Daoy (cell line): ENCODE results near the gene FMC1. TPM values are rescaled to one million over a fixed set of nuclear protein-coding genes. Genes with fewer than 3 reads are reported as not detected.
"Not testable (repeated sequence)": the region's sequence is repeated elsewhere in the genome, so short reads cannot be mapped to it uniquely, and the experiment has no call there.

ENCODE experiments used
- DNase-seq: peaks from one replicate; pipeline ENCODE4 v3.0.0-alpha.2; 2015; ENCODE audit warnings: low read depth
- total RNA-seq: library from RNA; depleted of rRNA; stranded (reverse); fragments of >200 nt; shearing (Covaris generic); gene quantifications from 2 replicates; pipeline ENCODE4 v1.2.3, GENCODE V29; 2014

FMC1 gene
- total RNA-seq, 1 experiment from 2014 or later: 9.2 TPM

DNA sequence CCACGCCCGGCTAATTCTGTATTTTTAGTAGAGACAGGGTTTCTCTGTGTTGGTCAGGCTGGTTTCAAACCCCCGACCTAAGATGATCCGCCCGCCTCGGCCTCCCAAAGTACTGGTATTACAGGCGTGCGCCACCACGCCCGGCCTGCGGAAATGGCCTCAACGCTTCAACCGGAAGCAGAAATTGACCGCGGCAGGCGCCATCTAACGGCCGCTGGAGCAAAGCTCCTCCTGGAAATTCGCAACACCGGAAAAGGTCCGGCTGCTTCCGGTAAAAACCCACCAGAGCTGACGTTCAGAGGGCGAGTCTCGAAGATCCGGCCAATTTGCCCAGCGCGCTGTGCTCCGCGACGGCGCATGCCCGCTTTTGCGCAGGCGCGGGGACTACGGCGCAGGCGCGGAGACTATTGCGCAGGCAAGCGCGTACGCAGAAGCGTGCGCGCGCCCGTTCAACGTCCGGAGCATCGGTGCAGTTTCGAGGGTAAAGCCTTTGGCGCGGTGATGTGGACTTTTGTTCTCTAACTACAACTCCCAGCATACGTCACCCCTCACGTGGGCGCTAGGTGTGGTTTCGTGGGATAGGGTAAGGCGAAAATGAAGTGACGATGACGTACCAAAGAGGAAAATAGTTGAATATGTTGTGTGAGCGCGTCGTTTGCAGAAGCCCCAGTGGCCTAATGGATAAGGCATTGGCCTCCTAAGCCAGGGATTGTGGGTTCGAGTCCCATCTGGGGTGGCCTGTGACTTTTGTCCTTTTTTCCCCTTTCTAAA, 915 bp upstream of the FMC1 start:
- DNase-seq: peak; percentile 98

DNA sequence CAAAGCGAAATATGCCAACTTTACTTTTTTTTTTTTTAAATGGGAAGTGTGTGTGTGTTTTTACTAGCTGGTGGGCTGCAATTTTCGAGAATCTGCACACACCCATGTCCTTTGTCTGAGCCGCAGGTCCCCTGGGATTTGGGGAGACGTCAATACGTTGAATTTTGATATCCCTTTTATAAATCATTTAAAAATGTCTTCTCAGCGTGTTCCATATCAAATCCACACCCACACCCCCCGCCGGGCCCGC, 404 bp upstream of the FMC1 start:
- DNase-seq: no peak

DNA sequence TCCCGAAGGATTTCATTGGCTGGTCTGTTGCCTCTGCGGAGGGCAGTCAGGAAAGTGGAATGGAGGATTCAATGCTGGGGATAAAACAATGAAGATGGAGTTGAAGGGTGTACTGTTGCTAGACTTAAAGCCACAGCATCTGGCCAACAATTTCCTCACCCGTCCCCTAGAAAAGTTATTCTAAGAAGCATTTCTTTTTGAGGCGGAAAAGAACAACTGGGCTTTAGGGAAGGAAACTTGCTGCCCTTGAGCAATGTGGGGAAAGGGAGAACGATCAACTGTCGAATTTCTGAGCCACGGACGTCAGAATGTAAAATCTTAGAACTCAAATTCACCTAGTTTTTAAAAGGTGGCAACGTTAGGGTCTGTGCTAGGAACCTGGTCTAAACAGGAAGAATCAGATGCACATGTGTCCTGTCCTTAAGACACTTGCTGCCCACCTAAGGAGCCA, 664 bp downstream of the FMC1 start:
- no peak for DNase-seq

DNA sequence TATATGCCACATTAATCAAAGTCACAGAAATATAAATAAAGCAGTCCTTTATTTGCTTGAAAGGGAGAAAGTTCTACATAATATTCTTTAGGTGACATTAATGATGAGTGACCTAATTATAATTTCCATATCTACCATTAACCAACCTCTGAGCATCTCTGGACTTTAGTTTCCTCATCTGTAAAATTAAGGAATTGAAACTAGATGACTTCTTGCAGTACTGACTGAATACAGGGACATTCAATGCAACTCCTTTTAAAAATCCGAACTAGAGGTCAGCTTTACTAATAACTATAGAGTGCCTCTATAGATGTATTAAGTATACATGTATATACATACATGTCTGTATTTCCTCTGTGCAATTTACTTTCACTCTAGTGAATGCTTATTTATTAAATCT, 3.9 kb downstream of the FMC1 start:
- no peak for DNase-seq

DNA sequence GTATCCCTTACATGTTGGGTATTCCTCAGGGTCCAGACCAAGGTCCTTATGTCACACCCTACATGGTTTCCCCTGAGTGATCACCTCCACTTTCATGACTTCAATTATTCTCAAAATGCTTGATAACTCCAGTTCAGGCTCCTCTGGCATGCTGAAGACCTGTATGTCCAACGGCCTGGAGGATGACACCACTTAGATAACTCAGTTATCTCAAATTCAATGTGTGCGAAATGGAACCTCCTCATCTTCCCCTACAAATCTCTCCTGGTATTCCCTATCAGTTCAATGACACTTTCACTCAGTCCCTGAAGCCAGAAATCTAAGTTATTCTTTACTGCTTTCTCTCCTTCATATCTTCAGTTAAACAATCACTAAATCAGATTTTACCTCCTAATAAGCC, 9.9 kb downstream of the FMC1 start:
- no peak for DNase-seq

DNA sequence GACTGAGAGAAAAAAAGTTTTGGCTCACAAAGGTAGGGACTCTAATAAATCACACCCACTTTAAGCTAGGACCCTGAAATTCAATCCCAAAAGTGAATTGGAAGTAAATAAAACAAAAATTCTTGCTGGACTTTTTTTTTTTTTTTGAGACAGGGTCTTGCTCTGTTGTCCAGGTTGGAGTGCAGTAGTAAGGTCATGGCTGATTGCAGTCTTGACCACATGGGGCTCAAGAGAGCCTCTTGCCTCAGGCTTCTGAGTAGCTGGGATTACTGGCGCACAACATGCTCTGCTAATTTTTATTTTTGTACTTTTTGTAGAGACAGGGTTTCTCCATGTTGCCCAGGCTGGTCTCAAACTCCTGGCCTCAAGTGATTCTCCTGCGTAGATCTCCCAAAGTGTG, 13.6 kb downstream of the FMC1 start:
- DNase-seq: no peak

DNA sequence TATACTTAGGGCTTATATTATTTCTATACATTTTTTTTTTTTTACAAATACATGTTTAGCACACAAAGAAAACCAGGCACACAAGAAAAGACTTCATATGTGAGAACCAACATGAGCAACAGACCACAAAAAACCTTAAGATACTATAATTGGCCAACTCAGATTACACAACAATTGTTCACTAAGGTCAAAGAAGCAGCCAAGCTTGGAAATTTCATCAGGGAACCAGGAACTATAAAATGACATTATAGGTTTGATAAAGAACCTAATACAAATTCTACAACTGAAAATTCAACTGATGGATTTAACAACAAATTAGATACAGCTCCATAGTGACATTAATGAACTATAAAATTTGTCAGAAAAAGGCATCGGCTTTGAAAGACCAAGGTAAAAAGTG, 14.2 kb downstream of the FMC1 start:
- no peak for DNase-seq

DNA sequence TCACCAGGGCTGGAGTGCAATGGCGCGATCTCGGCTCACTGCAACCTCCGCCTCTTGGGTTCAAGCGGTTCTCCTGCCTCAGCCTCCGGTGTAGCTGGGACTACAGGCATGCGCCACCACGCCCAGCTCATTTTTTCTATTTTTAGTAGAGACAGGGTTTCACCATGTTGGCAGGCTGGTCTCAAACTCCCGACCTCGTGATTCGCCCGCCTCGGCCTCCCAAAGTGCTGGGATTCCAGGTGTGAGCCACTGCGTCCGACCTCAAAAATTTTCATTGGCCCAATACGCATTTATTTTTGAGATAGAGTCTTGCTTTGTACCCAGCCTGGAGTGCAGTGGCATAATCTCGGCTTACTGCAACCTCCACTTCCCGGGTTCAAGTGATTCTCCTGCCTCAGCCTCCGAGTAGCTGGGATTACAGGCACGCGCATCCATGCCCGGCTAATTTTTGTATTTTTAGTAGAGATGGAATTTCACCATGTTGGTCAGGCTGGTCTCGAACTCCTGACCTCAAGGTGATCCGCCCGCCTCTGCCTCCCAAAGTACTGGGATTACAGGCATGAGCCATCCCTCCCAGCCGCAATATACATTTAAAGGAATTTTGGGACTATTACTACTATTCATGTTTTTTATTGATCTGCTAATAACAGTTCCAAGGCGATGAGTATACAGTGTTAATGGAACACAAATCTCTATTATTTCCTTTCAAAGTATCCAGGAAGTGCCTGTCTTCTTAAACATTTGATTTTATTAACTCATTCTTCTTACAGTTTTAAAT, 16.8 kb downstream of the FMC1 start:
- DNase-seq: not testable (repeated sequence)

DNA sequence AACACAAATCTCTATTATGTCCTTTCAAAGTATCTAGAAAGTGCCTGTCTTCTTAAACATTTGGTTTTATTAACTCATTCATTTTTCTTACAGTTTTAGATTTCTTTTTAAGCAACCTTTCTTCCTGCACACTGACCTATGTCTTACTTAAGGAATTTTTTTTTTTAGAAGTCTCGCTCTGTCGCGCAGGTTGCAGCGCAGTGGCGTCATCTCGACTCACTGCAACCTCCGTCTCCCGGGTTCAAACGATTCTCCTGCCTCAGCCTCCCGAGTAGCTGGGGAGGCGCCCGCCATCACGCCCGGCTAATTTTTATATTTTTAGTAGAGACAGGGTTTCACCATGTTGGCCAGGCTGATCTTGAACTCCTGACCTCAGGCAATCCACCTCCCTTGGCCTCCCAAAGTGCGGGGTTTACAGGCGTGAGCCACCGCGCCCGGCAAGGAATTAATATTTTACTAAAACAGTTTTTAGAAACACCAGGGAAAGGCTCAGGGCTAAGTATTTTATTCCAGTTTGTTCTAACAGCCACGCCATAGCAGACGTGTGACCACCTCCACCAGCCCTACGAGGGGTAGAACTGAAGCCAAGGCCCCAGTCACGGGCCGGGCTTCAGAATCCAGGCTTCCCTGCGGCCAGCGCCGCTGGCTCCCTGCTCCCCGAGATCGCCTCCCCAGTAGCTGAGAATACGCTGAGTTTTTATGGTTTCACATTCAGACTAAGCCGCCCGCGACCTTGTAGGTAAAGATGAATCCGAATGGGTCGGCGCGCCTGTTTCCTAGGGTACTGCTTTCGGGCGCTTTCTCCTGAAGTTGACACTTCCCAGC, 17.6 kb downstream of the FMC1 start:
- peak; percentile 35 for DNase-seq

DNA sequence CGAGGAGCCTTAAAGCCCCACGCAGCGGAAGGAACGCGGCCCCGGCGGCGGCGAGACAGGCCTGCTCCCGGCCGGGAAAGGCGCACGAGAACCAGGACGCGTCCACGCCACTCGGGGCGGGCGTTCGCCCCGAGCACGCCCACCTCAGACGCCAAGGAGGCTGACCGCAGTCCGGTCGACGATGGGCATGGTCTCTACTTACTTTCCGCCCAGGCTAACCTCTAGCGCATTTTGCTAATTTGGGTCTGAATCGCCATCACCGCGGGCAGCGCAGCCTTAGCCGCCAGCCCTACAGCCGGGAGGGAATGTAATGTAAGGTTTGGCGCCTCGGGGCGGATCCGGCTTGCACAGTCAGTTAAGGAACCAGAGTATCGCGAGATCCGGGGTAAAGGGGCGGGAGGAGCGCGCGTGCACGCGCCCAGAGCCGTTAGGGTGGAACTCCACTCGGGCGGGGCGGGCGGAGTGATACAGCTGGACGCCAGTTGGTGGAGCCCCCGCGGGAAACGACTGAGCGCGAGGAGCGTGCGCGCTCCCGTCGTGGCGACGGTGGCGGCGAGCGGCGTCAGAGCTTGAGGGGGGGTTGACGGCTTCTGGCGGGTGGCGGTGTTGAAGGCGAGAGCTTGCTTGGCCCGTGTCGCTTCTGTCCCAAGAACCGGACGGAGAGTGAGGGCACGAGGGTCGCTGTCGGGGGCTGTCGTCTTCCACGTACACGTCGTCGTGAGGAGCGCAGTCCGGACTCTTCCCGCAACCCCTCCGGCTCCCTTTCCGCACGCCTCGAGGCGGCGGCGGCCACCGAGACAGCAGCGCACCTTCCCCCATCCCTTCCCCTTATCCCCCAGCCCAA, 18.5 kb downstream of the FMC1 start, which contains the start of gene LUC7L2:
TSS of gene LUC7L2 (plus strand) at position 529 of the 844 bp plus-strand sequence. CDS start 368 bp downstream, outside the sequence.
- DNase-seq: peak; percentile 98

DNA sequence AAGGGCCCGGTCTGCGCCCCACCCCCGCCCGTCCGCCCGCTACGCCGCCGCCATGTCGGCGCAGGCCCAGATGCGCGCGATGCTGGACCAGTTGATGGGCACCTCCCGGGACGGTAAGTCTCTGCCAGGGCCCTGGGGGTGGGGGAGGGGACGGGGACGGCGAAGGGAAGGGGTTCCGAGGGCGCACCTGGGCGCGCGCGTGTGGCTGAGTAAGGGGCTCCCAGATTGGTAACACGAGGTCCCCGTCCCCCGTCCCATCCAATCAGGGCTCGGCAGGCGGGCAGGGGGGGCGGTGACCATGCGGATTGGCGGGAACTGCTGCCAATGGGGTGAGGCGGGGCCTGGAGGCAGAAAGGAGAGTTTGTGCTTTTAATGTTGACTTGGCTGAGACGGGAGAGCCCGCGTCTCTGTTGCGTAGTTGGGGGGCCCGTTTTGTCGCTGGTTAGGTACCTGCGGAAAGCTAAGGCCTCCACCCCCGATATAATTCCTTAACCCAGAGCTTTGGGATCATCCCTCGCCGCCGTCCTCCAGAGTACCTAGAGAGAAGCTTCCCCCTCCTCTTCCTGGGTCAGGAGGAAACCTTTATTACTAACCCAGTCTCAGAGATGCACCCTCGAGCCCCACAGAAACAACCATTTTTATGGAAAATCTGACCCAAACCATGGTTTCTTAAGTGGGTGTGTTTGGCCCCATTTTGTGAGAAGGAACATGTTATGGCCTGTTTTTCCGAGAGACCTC, 19.2 kb downstream of the FMC1 start:
- peak; percentile 96 for DNase-seq

DNA sequence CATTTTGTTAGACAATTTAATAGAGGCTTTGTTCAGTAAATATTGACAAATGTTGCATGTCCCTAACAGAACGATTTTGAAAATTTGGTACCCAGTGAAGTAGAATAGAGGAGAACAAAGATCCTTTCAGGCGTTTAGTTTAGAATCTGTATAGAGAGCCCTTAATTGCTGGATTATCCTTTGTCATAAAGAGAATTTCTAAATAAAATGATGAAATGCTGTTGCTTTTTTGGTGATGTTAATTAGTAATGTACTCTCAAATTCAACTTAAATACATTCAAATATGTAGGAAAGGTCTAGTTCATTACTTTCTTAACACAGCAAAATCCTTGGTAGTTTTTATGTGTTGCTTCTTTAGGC, 19.8 kb downstream of the FMC1 start:
- no peak for DNase-seq

DNA sequence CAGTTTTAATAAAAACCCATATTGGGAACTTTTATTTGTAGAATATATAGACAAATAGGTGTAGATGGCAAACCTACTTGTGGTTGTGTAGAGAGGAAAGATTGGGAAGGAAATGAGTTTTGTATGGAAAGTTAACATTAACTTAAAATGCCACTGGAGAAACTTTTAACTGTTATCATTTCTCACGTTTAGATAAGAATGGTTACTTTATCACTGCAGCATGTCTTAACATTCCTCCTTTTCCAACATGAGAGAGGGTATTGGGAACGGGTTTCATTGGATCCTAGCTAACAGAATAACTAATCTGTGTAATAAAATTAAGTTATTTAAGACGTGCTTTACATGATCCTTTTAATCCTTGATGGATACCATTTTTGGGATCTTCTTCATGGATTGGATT, 20.4 kb downstream of the FMC1 start:
- no peak for DNase-seq

DNA sequence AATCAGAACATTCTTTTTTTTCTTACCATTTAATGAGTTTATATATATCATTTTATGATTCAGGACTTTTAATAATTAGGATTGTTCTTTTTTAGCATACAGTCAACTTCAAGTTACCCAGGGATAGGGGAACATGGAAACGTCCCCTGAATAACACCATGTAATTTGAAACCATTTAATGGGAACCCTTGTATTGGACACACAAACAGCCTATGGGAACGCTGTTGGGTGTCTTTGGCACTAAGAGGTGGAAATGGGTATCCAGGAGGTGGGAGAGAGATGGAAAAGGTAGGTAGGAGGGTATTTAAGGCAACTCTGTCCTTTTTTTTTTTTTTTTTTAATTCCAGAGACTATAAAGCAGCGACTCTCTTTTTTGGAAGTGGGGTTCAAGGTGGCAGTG, 21.2 kb downstream of the FMC1 start:
- DNase-seq: no peak

DNA sequence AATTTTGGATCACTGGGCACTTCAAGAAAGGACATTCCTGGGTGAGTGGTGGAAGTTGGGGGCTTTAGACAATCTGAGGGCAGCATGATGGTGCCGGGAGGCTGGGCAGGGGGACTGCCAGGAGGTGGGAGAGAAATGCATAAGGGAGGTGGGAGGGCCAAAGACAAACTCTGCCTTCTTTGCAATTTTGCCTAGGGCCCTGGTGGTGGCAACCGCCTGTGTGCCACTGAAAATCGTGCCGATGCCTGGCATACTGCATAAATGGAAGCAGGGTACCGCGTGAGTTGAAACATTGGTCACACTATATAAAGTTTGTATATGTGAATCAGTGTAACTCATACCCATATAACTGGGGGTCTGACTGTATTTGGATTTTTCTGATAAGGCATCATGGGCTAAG, 21.8 kb downstream of the FMC1 start:
- no peak for DNase-seq

DNA sequence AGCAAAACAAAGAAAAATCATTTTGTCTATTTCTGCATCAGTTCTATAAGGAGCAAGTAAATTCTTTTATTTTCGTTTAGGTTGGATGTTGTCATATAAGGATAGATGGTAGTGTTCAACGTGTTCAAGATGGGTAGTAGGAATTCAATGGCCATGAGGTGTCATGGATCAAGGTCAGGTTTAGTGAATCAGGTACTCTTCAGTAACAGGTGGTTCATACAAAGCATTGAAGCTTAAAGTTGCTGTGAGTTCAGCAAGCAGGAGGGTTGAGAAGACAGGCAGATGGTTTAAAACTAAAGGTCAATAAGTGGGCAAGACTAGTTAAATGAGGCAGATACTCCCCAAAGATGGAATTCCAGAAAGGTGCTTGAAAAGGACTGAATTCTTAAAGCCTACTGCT, 24.2 kb downstream of the FMC1 start:
- DNase-seq: no peak

DNA sequence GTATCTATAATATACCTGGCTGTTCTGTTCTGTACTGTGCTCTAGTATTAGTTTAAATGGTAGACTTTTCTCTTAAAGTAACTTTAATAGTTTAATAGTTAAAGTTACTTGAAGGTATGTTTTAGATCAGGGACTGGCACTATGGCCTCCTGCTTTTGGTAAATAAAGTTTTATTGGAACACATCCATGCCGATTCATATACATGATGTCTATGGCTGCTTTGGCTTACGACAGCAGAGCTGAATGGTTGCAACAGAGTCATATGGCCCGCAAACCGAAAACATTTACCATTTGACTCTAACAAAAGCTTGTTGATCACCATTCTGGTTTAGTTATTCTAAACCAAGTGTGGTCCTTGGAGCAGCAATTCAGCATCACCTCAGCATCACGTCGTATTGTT, 25.3 kb downstream of the FMC1 start:
- no peak for DNase-seq

DNA sequence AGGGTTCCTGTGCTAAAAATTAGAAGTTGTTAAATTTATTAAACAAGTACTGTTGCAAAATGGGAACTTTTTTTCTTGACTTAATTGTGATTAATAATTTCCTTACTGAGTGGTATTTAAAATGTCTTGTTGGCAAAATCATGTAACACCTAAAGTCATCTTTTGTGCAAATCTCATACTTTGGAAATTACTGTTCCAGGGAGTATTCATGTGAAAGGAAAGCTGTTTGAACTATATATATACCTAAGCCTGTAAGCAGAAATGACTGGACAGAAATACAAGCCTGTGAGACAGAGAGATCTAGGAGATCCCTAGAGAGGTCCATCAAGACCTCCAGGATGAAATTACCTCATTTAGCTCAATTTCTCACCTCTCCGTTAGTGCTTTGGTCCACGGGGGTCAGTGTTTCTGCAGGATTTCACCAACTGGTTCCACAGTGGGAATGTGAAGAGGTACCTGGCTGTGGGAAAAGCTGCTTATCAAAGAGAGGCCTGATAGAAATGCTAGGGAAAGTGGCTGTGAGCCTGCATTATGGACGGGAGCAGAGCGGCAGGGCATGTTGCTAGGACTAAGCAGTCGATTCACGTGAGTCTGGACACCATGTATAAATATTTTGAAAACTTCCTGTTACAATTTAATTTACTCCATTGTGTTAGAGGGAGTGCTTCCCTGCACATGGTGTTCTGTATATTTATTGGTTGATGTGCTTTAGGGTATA, 26.5 kb downstream of the FMC1 start:
- DNase-seq: no peak

DNA sequence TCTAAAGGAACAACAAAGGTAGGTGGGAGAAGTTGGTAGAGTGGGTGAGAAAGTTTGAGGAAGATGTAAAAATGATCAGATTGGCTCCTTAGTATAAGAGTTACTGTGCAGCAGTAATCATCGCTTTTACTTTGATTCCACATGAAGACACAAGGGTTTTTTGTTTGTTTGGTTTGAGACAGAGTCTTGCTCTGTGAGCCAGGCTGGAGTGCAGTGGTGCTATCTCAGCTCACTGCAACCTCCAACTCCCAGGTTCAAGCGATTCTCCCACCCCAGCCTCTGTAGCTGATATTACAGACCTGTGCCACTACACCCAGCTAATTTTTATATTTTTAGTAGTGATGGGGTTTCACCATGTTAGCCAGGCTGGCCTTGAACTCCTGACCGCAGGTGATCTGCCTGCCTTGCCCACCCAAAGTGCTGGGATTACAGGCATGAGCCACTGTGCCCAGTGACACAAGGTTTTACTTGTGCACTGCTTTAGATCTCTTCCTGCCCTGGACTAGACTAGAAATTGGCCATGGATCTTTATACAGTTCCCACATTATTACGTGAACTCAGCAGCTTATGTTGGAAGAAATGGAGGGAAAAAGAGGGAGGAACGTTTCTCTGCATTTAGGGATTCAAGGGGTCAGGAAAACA, 29.3 kb downstream of the FMC1 start:
- DNase-seq: no peak

DNA sequence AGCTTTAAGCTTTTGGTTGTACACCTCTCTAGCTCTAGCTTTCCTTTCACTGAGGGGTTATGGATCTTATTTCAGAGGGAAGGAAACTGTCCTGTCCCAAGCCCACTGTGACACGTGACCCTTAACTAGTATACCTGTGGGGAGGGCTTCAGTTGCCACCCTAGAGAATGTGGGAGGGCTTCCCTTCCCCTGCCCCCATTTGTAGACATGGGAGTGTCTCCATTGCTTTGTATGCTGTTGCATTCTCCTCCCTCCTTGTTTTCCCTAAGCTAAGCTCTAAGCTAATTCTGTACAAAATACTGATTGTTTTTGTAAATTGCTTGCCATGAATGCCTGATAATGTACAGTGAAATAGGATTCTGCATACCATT, 29.8 kb downstream of the FMC1 start:
- DNase-seq: no peak
